Measurements from ENCODE around the gene MRPL48. TPM values are rescaled to one million over a fixed set of nuclear protein-coding genes. Genes with fewer than 3 reads are reported as not detected.

Gene MRPL48
- total and polyA plus RNA-seq, 10 of the 15 experiments (the other 5 are each of a cell fraction or from before 2014, with no cell fraction given), result 46.7 to 159 (median 83.4) TPM

GRCh38 chr11:73810637-73811036, 23.0 kb downstream of the MRPL48 start:
- H3K36me3 ChIP-seq (ENCODE audit: control insufficient read depth in 2 of 2, insufficient read depth in 2 of 2, low read length in 1 of 2), result no peaks in the 10 kb centered on the region; a peak in 1 of 4 replicates

GRCh38 chr11:73812234-73812633, 24.6 kb downstream of the MRPL48 start:
- no peak for ATAC-seq
- RAD21 ChIA-PET (ENCODE audit: unreplicated experiment), result no interaction called here
- in situ Hi-C loops (cut with MboI), result no loop called here

More at GRCh38 chr11:73810637-73811036, 23.0 kb downstream of the MRPL48 start:
- BruUV-seq (replicated peaks), result no TSS peak
- Histone ChIP-seq H4K20me1 (ENCODE audit: control insufficient read depth, insufficient read depth) (no peaks in the 10 kb centered on the region), H3K9me3 (replicated peaks; ENCODE audit: control insufficient read depth, insufficient read depth, low read length) (no peaks in the 10 kb centered on the region), H2AFZ (ENCODE audit: control insufficient read depth, low read depth, low read length) (no peak overlapping the region), H3K4me2 (ENCODE audit: control insufficient read depth, insufficient read depth) (no peak overlapping the region), H3K79me2 (ENCODE audit: control insufficient read depth, insufficient read depth, low read length) (no peaks in the 10 kb centered on the region), H3K4me1 (ENCODE audit: control insufficient read depth, insufficient read depth, low read length) (no peaks in the 10 kb centered on the region), H3K9ac (ENCODE audit: control insufficient read depth, insufficient read depth, low read length) (no peak overlapping the region), H3K27ac (ENCODE audit: control insufficient read depth, insufficient read depth) (no peak overlapping the region), H3K27me3 (replicated peaks in 1 of 2; ENCODE audit: control insufficient read depth in 2 of 2, insufficient read depth in 2 of 2, low read length in 1 of 2) (no peaks in the 10 kb centered on the region), H3K4me3 (no peak overlapping the region)
- RAD21 ChIA-PET (ENCODE audit: unreplicated experiment), result no interaction called here
- 89% methylated on average over 1 of the region's 1 CpG for WGBS (ENCODE audit: insufficient coverage, insufficient replicate concordance, low lambda C conversion rate, missing lambda C conversion rate)
- CTCF ChIA-PET, result no interaction called here
- in situ Hi-C loops (cut with MboI), result no loop called here
- POLR2A ChIA-PET, result interaction anchor here (0.7 kb wide), 1 partner anchor 222 kb away, joined by 4 read pairs; no protein-coding TSS in a partner anchor
- ATAC-seq (no peak), FAIRE-seq (no peak), DNase-seq (ENCODE audit: low read depth, low spot score) (no peak)
- intact Hi-C loops (cut with micrococcal nuclease; ENCODE audit: unreplicated experiment), result no loop called here
- TF ChIP-seq POLR2AphosphoS2 (IDR thresholded peaks at IDR 0.05; ENCODE audit: low read depth, low read length), result no peak
- SMC1A ChIA-PET (ENCODE audit: uncharacterized antibody, unreplicated experiment), result no interaction called here

More at GRCh38 chr11:73812234-73812633, 24.6 kb downstream of the MRPL48 start:
- no peak overlapping the region for H3K4me3 ChIP-seq
- H3K4me2 ChIP-seq (ENCODE audit: control insufficient read depth, insufficient read depth), result no peak overlapping the region
- H3K9me3 ChIP-seq (replicated peaks; ENCODE audit: control insufficient read depth, insufficient read depth, low read length), result no peaks in the 10 kb centered on the region
- no peak overlapping the region for H2AFZ ChIP-seq (ENCODE audit: control insufficient read depth, low read depth, low read length)
- no peaks in the 10 kb centered on the region for H4K20me1 ChIP-seq (ENCODE audit: control insufficient read depth, insufficient read depth)
- no peak for FAIRE-seq
- intact Hi-C loops (cut with micrococcal nuclease; ENCODE audit: unreplicated experiment), result no loop called here
- no peak overlapping the region for H3K27ac ChIP-seq (ENCODE audit: control insufficient read depth, insufficient read depth)
- H3K4me1 ChIP-seq (ENCODE audit: control insufficient read depth, insufficient read depth, low read length), result no peaks in the 10 kb centered on the region
- no peaks in the 10 kb centered on the region for H3K79me2 ChIP-seq (ENCODE audit: control insufficient read depth, insufficient read depth, low read length)
- H3K27me3 ChIP-seq (replicated peaks in 1 of 2; ENCODE audit: control insufficient read depth in 2 of 2, insufficient read depth in 2 of 2, low read length in 1 of 2), result no peaks in the 10 kb centered on the region
- CTCF ChIA-PET, result no interaction called here
- POLR2A ChIA-PET, result no interaction called here
- no peak for DNase-seq (ENCODE audit: low read depth, low spot score)
- SMC1A ChIA-PET (ENCODE audit: uncharacterized antibody, unreplicated experiment), result no interaction called here
- no TSS peak for BruUV-seq (replicated peaks)
- H3K36me3 ChIP-seq (ENCODE audit: control insufficient read depth in 2 of 2, insufficient read depth in 2 of 2, low read length in 1 of 2), result no peaks in the 10 kb centered on the region
- WGBS (ENCODE audit: insufficient coverage, insufficient replicate concordance, low lambda C conversion rate, missing lambda C conversion rate), result 94% methylated on average over 3 of the region's 3 CpGs
- H3K9ac ChIP-seq (ENCODE audit: control insufficient read depth, insufficient read depth, low read length), result no peak overlapping the region
- no peak for TF ChIP-seq MEF2A (IDR thresholded peaks at IDR 0.05; ENCODE audit: insufficient read depth, low read depth, low read length)
- no peak for TF ChIP-seq CHD1 (IDR thresholded peaks at IDR 0.05; ENCODE audit: low read depth, low read length)
- no peak for TF ChIP-seq MTA2 (IDR thresholded peaks at IDR 0.05; ENCODE audit: low read depth)
- TF ChIP-seq NR2F1 (conservative IDR thresholded peaks at IDR 0.05), result no peak
- TF ChIP-seq WRNIP1 (IDR thresholded peaks at IDR 0.05; ENCODE audit: borderline replicate concordance, low read depth, low read length), result no peak
- no peak for TF ChIP-seq CHD4 (IDR thresholded peaks at IDR 0.05)
- no peak for TF ChIP-seq ZBTB33 (IDR thresholded peaks at IDR 0.05)
- TF ChIP-seq MLLT1 (IDR thresholded peaks at IDR 0.05), result no peak
- no peak for TF ChIP-seq RELA (IDR thresholded peaks at IDR 0.05; ENCODE audit: borderline replicate concordance, partially characterized antibody)
- TF ChIP-seq PBX3 (IDR thresholded peaks at IDR 0.05; ENCODE audit: insufficient replicate concordance, low read depth, low read length), result no peak
- no peak for TF ChIP-seq MYC (IDR thresholded peaks at IDR 0.05; ENCODE audit: insufficient read depth, insufficient read length, insufficient replicate concordance, low read length, severe bottlenecking)
